HG02798 (cell line): ENCODE results near the gene CCDC187.
"Not testable (repeated sequence)": the region's sequence is repeated elsewhere in the genome, so short reads cannot be mapped to it uniquely, and the experiment has no call there.

Experiments used
- ATAC-seq: cut with Tn5 transposase; IDR thresholded peaks from one replicate; pipeline ENCODE4 v1.9.1; 2021; ENCODE audit warnings: mild to moderate bottlenecking; ENCODE audit not compliant: unreplicated experiment, poor library complexity

The CCDC187 gene

DNA sequence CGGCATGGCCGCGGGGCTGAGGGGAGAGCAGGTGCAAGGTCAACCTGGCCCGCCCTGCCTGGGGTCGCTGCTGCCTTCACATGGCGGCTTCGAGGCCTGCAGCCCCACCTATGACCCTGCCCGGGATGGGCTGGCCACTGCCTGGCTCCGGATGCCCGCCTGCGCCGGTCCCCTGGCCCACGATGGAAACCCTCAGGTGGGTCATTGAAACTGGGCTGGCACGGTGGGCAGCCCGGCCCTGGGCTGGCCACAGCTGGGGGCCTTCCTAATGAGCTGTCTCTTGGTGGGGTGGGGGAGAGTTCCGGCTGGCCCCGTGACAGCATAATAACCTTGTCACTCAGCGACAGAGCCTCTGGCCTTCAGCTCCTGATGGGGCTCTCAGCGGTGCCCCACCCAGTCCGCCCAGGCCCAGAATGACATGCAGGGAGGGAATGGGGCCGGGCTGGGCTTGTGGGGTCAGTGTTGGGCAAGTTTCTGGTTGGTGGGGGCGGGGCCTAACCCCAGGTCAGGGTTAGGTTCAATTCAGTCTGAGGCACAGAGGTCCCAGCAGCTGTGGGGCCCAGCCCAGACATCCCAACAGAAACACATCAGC lies at the start of gene CCDC187:
Gene CCDC187, minus strand, starts transcription at position 270 of the 592 bp plus-strand sequence. Its CDS starts 264 bp downstream, at position 6.
- ATAC-seq, result no peak

DNA sequence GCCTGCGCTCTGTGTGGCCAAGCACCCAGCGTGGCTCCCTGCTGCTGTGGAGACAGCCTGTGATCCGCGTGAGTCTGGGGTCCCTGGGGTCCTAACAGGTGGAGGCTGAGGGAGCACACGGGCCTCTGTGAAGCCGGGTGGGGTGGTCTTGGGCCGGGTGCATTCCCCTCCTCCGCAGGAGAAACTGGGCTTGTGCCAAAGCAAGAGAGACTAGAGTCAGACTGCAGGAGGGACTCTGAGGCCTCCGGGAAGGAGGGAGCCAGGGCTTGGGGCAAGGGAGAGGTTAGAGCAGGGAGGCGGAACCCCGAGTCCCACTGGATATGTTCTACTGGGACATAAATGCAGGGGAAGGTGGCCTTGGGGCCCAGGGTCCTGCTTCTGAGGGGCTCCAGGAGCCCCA lies 49.2 kb upstream of the CCDC187 start:
- ATAC-seq, result no peak

DNA sequence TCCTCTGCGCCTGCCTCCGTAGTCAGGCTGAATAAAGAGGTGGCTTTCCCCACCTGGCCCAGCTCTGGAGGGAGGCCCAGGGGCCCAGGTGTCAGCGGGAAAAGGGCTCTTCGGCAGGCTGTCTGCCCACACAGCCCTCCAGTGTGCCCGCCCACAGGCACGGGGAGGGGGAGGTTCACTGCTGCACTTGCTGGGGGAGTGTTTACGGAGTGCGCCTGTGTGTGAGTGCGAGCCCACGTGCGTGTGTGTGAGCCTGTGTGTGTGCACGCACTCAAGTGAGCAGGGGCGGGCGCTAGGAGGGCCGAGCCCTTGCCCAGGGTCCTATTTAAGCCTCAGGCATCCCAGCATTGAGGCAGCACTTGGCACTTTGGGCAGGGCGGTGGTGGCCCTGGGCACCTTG lies 48.8 kb upstream of the CCDC187 start:
- ATAC-seq, result no peak

DNA sequence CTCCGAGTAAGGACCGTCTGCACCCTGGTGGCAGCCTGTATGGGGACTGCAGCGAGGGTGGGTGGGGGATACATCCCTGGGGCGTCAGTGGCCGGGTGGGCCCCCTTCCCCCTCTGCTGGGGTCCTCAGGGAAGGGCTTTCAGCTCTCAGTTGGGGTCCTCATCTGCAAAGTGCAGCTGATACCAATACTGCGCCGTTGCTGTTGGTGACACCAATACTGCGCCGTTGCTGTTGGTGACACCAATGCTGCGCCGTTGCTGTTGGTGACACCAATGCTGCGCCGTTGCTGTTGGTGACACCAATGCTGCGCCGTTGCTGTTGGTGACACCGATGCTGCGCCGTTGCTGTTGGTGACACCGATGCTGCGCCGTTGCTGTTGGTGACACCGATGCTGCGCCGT lies 48.0 kb upstream of the CCDC187 start:
- not testable (repeated sequence) for ATAC-seq

DNA sequence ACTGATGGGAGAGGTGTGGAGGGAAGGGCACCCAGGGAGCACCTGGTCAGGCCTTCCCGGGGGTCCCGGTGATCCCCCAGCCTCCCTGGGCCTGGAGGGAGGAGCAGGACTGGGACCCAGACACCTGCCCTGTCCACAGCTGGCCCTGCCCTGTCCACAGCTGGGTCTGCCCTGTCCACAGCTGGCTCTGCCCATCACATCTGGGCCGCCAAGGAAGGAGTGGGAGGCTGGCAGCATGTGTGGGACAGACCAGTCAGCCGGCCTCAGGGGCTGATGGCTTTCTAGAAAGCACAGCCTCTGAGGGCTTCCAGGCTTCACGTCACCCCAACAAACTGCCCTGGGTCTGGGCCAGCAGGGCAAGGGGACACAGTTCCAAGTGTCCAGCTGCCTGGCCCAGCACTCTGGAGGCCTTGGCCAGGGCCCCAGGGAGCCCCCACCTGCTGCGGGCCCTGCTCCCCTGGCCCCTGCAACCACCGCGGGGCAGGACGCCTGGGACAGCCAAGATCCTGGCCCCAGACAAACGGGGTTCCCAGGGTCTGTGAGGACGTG lies 47.4 kb upstream of the CCDC187 start:
- no peak for ATAC-seq

DNA sequence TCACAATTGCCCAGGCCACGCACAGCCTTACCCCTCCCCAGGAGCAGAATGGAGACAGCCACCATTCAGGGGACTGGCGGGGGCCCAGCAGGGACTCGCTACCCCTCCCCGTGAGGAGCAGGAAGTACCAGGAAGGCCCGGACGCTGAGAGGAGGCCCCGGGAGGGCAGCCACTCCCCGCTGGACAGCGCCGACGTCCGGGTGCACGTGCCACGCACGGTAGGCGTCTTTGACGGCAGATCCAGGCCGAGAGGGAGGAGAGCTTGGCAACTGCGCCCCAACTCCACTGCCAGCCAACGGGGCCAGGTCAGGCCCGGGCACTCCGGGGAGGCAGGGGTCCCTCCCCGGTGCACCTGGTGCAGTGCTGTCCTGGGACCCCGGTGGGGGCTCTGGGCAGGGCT lies 45.7 kb upstream of the CCDC187 start:
- no peak for ATAC-seq

DNA sequence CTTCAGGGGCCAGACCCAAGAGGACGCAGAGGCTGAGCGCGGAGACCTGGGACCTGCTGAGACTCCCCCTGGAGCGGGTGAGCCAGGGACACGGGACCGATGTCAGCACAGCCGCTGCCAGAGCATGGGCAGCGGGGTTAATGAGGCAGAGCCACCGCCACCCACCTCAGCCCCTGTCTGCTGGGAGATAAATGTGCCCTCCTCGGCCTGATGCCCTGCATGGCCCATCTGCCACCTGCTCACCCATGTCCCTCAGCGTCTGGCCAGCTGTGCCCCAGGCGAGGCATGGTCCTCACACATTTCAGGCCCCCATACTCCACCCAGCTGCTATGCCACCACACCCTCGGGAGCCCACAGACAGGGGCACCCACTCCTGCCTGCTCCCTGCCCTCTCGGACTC lies 44.8 kb upstream of the CCDC187 start:
- no peak for ATAC-seq

DNA sequence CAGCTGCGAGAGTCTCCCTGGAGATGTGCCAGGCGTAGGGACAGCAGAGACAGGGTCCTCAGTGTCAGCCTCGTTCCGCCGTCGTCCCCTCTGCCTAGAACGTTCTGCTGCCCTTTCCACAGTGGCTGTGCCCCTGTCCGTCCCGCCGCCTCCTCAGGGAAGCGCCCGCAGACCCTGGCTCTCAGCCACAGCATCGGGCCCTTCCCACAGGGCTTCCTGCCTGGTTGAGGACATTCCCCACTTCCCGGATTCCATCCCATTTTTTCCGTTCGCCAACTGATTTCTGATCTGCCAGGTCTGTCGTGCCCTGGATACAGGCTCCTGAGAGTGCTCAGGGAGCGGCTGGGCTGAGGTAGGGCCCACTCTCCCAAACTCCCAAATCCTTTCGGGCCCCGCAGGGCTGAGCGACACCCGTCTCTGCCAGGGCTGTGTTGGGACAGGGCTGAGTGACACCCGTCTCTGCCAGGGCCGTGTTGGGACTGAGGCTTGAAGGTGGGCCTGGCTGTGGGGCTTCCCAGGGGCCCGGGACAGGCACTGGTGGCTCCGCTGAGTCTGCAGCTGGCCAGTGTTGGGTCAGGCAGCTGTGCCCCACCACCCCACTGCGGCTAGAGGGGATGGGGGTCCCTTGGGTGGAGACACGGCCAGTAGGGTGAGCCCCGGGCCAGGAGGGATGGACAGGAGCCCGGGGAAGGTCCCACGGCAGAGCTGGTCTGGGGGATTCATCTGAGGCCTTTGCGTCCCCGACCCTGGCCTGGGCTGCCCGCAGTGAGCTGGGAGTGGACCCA lies 43.8 kb upstream of the CCDC187 start:
- no peak for ATAC-seq

DNA sequence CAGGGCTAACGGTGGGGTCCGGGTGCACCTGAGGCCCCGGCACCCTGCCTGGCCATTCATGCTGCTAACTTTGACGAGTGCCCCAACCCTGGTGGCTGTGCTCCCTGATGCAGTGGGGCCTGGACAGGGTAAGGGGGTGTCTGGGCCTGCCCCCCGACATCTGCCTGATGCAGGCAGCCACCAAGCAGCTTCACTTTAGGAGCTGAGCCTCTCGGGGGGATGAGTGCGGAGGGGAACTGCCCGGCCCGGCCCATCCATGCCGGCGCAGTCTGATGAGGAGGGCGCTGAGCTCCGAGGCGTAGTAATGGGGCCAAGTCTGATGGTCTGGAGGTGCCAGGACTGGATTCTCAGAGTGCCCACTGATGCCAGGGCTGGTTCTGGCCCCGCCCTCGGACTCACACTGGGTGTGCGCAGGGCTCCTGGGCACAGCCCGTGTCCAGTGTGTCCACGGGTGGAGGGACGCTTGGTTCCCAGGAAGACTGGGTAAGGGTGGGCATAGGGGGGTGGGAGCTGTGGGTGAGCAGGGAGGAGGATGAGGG lies 43.1 kb upstream of the CCDC187 start:
- ATAC-seq, result no peak

DNA sequence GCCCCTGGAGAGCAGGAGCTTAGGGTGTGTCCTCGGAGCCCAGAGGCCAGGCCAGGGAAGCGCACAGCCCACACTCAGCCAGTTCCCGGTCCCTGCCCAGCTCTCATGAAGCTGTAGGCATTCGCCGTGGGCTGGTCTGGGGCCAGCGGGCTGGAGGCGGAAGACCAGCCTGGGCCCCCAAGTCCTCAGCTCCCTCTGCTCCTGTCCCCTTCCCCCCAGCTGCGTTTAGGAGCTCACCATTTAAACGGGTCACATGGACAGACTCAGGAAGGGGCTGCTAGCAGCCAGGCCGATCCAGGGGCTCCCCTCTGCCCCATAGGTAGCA lies 42.2 kb upstream of the CCDC187 start:
- ATAC-seq, result no peak

DNA sequence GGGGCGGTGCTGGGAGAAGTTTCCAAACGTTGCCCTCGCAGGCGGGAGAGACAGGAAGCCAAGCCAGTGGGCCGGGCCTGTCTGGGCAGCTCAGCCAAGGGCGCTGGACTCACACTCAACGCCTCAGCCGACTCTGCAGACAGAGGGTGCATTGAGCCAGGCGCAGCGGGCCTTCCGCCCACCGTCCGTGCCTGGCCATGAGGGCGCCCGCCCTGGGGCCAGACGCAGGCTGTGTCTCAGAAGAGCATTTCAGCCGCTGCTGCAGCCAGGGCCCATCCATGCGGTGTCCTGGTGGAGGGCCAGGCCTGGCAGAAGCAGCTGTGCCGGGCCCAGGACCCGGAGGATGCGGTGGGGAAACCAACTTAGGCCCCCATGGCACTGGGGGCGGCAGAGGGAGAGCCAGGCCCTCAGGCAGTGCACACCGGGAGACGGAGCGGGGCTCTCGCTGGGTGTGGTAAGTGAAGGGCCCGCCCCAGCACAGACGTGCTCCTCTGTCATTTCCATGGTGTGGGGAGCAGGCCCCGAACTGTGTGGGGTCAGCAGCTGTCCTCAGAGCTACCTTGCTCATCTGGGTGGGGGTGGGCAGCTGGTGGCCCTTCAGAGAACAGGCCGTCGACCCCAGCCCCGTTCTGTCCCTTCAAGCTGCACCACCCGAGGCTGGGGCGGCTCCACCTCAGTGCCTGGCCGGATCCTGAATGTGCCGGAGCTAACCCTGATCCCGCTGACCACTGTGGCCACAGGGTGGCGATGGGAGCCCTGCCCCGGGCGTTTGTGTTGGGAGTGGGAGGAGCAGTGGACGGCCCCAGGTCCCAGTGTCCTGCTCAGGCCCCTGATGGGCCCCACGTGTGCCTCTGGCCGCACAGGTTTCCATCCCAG lies 41.6 kb upstream of the CCDC187 start:
- ATAC-seq, result no peak

DNA sequence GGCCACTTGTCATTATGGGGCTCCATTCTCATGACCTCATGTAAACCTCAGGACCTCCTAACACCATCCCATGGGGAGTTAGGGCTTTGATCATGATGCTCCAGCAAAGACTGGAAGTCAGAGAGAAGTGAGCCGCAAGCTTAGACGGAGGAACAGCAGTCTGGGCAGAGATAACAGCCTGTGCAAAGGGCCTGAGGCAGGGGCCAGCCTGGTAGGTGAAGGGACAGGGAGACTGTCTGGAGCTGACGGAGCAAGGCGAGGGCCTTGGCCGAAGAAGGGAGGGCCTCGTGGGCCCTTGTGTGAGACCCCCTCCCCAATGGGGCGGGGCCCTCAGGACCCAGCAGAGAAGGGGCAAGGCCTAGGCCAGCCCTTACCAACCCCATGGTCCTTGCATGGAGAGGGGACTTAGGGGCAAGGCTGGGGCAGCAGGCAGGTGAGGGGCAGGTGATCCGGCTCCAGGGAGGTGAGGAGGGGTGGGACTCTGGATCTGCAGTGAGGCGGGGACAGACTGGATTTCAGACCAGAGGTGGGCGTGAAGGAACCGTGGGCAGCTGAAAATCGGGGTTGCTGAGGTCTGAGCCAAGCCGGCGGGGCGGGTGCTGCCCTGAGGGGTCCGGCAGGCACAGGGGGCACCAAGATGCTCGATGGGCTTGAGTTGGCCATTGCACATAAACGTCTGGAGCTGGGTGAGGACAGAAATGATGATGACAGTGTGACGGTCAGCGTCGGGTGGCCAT lies 40.8 kb upstream of the CCDC187 start:
- no peak for ATAC-seq

DNA sequence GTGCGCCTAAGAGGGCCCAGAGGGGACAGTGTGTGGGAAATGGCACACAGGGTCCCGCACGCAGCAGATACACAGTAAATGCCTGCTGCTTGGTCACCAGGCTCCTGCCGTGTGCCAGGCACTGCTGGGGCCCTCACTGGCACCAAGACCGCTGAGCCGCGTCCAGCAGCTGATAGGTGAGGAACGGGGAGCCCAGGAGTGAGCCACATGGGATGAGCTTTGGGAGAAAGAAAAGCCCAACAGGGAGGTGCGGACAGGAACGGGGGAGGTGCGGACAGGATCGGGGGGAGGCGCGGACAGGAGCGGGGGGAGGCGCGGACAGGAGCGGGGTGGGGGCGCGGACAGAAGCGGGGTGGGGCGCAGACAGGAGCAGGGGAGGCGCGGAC lies 40.0 kb upstream of the CCDC187 start:
- ATAC-seq, result no peak

DNA sequence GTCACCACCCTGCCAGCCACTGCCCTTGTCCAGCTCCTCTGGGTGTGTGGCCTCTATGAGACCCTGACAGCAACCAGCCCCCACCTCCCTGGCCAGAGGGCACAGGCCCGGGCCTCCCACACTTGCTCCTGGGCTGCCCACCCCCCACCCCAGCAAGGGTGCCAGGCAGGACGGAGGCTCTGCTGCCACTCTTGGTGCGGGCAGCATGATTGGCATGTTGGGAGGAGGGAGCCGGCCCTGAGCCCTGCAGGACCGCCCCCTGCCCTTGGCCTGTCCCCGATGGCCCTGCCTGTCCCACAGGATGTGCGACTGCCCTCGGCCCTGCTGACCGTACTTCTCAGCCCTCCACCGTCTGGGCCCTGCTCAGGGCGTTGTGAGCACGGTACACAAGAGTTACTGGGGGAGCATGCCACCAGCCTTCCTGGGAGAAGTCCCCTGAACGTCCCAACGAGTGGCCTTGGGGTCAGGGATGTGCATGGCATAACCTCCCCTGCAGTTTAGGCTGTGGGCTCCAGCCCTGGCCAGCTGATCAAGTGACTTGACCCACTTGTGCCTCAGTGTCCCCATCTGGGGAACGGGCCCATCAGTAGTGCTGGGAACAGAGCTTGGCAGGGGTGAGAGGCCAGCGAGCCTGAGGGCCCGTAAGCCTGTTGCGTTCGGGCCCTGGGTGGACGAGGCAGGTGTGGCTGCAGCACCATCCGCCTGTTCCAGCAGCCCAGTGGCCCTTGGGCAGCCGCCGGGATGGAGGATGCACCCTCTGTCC lies 39.4 kb upstream of the CCDC187 start:
- ATAC-seq, result no peak

DNA sequence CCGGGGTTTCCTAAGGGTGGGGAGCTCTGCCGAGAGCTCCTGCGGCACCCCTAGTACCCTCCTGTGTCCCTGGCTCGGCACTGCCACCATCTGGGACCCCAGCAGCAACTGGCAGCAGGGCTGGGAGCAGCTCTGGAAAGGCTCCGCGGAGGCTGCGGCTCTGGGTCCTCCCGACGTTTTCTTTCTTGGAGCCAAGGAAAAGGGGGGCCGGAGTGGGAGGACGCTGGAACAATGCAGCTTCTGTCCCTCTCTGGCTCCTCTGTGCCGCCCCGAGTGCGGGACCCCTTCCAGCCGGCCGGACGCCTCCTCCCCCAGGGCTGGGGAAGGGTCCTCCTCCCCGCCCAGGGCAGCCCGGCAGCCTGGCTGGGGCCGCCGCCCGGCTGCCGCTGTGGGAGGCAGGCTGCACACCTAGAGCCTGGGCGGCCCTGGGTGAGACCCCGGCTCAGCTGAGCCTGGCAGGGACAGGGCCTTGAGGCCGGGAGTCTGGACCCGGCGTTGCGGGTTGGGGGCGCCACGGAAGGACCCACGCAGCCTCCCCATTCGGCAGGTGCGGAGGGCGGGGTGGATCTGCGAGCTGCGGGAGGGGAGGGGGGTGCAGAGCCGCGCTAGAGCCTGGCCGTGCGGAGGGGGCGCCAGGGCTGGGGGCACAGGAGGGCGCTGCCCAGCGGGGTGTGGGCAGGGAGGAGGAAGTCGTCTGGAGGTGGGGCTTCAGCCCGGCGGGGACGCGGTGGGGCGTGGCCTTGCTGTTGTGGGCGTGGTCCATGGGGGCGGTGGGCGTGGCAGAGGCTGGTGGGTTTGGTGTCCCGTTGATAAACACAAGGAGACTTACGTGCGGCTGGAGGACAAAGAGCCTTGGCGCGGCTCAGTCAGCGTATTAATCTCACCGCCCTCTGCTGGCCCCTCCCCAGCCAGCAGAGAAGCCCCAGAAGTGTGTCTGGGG lies 38.6 kb upstream of the CCDC187 start:
- ATAC-seq, result no peak

DNA sequence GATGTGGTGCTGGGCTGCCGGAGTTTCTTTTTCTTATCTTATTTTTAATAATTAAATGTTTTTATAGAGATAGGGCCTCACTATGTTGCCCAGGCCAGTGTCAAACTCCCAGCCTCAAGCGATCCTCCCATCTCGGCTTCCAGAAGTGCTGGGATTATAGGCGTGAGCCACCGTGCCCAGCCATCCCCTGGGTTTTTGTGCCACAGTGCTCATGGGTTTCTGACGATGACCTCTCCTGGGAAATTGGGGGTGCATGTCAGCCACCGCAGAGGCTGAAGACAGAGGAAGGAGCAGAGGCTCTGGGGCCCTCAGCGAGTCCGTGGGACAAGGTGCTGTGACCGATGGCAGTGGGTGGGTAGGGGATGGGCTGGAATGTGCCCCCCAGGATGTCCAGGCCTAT lies 37.9 kb upstream of the CCDC187 start:
- ATAC-seq, result no peak

DNA sequence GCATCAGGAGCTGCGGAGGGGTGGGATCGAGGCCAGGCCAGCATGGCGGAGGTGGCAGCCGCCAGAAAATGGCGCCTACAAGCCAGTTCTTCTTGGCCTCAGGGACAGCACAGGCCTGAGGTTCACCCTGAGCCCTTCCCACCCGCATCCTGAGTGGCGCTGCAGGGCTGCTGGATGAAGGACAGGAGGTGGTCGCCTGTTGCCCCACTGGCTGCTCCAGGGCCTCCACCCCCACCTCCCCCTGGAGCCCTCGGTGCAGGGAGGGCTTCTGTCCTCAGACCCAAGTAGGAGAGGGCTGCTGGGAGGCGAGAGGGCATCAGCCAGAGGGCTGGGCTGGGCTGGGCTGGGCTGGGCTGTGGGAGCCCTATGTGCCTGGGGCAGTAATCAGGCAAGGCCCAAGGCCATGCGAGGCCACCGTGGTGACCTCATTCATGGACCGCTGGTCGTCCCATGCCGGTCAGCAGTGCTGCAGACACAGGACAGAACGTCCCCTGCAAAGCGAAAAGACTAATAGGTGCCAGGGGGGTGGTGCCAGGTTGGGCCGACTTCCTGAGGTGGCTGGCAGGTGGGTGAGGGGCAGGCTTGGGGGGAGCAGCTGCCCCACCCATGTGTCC lies 37.3 kb upstream of the CCDC187 start:
- ATAC-seq, result no peak
